IMR-90 (cell line): Measurements from ENCODE around the gene FKBP10. TPM values are rescaled to one million over a fixed set of nuclear protein-coding genes. Genes with fewer than 3 reads are reported as not detected.
A peak's percentile ranks its signal among the peaks of the same experiment; 100 is the strongest.

Source experiments
- ATAC-seq: fragments of 200-7000 bp; cut with Tn5 transposase; 2 replicates; pipeline ENCODE4 v1.9.1; 2020; ENCODE audit warnings: low read depth, mild to moderate bottlenecking, moderate library complexity
- BruUV-seq: library from RNA; stranded (reverse); fragments of 400-500 nt; replicated peaks from 2 replicates; lab custom pipeline; 2021; lab: Mats Ljungman, UMichigan
- CTCF ChIA-PET: fragments of 300-600 bp; formaldehyde crosslinking; extraction: SDS; loops from one replicate; lab custom pipeline; 2021; ENCODE audit warnings: antibody characterized with exemption; lab: Yijun Ruan, JAX
- POLR2A ChIA-PET: fragments of 300-600 bp; sonication (Branson Sonifier 250); formaldehyde crosslinking; loops from one replicate; lab custom pipeline; 2022; ENCODE audit warnings: antibody characterized with exemption; ENCODE audit not compliant: unreplicated experiment; lab: Charles Lee
- DNase-seq: peaks from one replicate; pipeline ENCODE4 v3.0.0; 2013
- H2AFZ ChIP-seq: replicated peaks from 2 replicates; pipeline ENCODE3; 2013; ENCODE audit warnings: low read length, mild to moderate bottlenecking; ENCODE audit not compliant: poor library complexity
- H2AK5ac ChIP-seq: 2 replicates; pipeline ENCODE4 v1.6.1; 2013; ENCODE audit warnings: low read depth, low read length, inconsistent platforms
- H2AK9ac ChIP-seq: replicated peaks from 2 replicates; pipeline ENCODE3; 2013; ENCODE audit warnings: mild to moderate bottlenecking, low read depth, low read length, moderate library complexity; ENCODE audit not compliant: poor library complexity
- H2BK120ac ChIP-seq: 2 replicates; pipeline ENCODE4 v1.6.1; 2013; ENCODE audit warnings: low read depth, low read length, inconsistent platforms
- H2BK15ac ChIP-seq: 3 replicates; pipeline ENCODE4 v1.6.1; 2013; ENCODE audit warnings: low read depth, low read length, inconsistent platforms
- H2BK20ac ChIP-seq: 2 replicates; pipeline ENCODE4 v1.6.1; 2013; ENCODE audit warnings: low read depth, mild to moderate bottlenecking, inconsistent platforms, low read length, moderate library complexity
- H2BK5ac ChIP-seq: 2 replicates; pipeline ENCODE4 v1.6.1; 2013; ENCODE audit warnings: mild to moderate bottlenecking, low read depth, low read length, inconsistent platforms; ENCODE audit not compliant: poor library complexity, severe bottlenecking
- H3K14ac ChIP-seq: replicated peaks from 2 replicates; pipeline ENCODE4 v1.6.1; 2013; ENCODE audit warnings: low read depth, low read length, inconsistent platforms
- H3K18ac ChIP-seq: 2 replicates; pipeline ENCODE4 v1.6.1; 2013; ENCODE audit warnings: low read depth, low read length, control low read depth
- H3K23ac ChIP-seq: 2 replicates; pipeline ENCODE4 v1.6.1; 2013; ENCODE audit warnings: low read depth, low read length, inconsistent platforms
- H3K27ac ChIP-seq: 2 replicates; pipeline ENCODE4 v1.5.1; 2013; ENCODE audit warnings: mild to moderate bottlenecking, control low read depth, low read length; ENCODE audit not compliant: insufficient read depth
- H3K27me3 ChIP-seq: 2 replicates; pipeline ENCODE4 v1.6.1; 2013; ENCODE audit warnings: low read length; ENCODE audit not compliant: control insufficient read depth, insufficient read depth
- H3K36me3 ChIP-seq: 2 replicates; pipeline ENCODE4 v1.6.1; 2013; ENCODE audit warnings: low read length, mixed read lengths; ENCODE audit not compliant: control insufficient read depth, insufficient read depth
- H3K4ac ChIP-seq: 2 replicates; pipeline ENCODE4 v1.6.1; 2013; ENCODE audit warnings: low read depth, low read length, inconsistent platforms
- H3K4me1 ChIP-seq: 2 replicates; pipeline ENCODE4 v1.6.1; 2013; ENCODE audit warnings: low read length, mixed read lengths; ENCODE audit not compliant: control insufficient read depth, insufficient read depth
- H3K4me2 ChIP-seq: 2 replicates; pipeline ENCODE4 v1.6.1; 2013; ENCODE audit warnings: low read depth, mild to moderate bottlenecking, control low read depth, low read length, moderate library complexity
- H3K4me3 ChIP-seq: 2 replicates; pipeline ENCODE4 v1.5.1; 2013; ENCODE audit warnings: low read depth, mild to moderate bottlenecking, control low read depth, low read length, moderate library complexity; ENCODE audit not compliant: insufficient read depth
- H3K56ac ChIP-seq: 2 replicates; pipeline ENCODE4 v1.6.1; 2013; ENCODE audit warnings: low read length, inconsistent platforms; ENCODE audit not compliant: insufficient read depth; ENCODE audit errors: extremely low read depth
- H3K79me1 ChIP-seq, 2 experiments: 2 replicates each; pipeline ENCODE4 v1.6.1; 2013; ENCODE audit warnings: low read length in 2 of 2, inconsistent platforms in 1 of 2, low read depth in 1 of 2
- H3K9ac ChIP-seq: 2 replicates; pipeline ENCODE4 v1.6.1; 2013; ENCODE audit warnings: low read depth, low read length, control low read depth
- H3K9me1 ChIP-seq: 2 replicates; pipeline ENCODE4 v1.6.1; 2013; ENCODE audit warnings: low read length, inconsistent platforms; ENCODE audit not compliant: insufficient read depth
- H3K9me3 ChIP-seq: 2 replicates; pipeline ENCODE4 v1.6.1; 2013; ENCODE audit warnings: low read length; ENCODE audit not compliant: control insufficient read depth, insufficient read depth
- H4K20me1 ChIP-seq: 2 replicates; pipeline ENCODE4 v1.6.1; 2013; ENCODE audit warnings: low read length, inconsistent platforms; ENCODE audit not compliant: insufficient read depth
- H4K5ac ChIP-seq: 2 replicates; pipeline ENCODE4 v1.6.1; 2013; ENCODE audit warnings: mild to moderate bottlenecking, low read depth, low read length, control low read depth
- H4K8ac ChIP-seq, 2 experiments: 2 replicates each; pipeline ENCODE4 v1.6.1; 2013; ENCODE audit warnings: low read depth in 2 of 2, low read length in 2 of 2, control low read depth in 1 of 2, inconsistent platforms in 1 of 2
- H4K91ac ChIP-seq: 2 replicates; pipeline ENCODE4 v1.6.1; 2013; ENCODE audit warnings: low read depth, low read length, inconsistent platforms; ENCODE audit not compliant: insufficient read depth
- BHLHE40 ChIP-seq: fragments of 150-350 bp; IDR thresholded peaks from 2 replicates; pipeline ENCODE4 v1.6.1; 2016; ENCODE audit warnings: mild to moderate bottlenecking, low read depth, low read length
- CEBPB ChIP-seq: IDR thresholded peaks from 2 replicates; pipeline ENCODE4 v1.6.1; 2012; ENCODE audit warnings: low read depth, low read length, improper control_type of control experiment
- CHD1 ChIP-seq: IDR thresholded peaks from 2 replicates; pipeline ENCODE4 v1.6.1; 2012; ENCODE audit warnings: low read depth, low read length, improper control_type of control experiment
- FOS ChIP-seq: fragments of 150-350 bp; IDR thresholded peaks from 2 replicates; pipeline ENCODE4 v1.6.1; 2016; ENCODE audit warnings: low read depth, low read length
- MAFK ChIP-seq: IDR thresholded peaks from 2 replicates; pipeline ENCODE4 v1.6.1; 2012; ENCODE audit warnings: low read depth, low read length, improper control_type of control experiment
- MAZ ChIP-seq: IDR thresholded peaks from 2 replicates; pipeline ENCODE4 v1.6.1; 2012; ENCODE audit warnings: low read depth, mild to moderate bottlenecking, low read length, improper control_type of control experiment, moderate library complexity, borderline replicate concordance
- MXI1 ChIP-seq: IDR thresholded peaks from 2 replicates; pipeline ENCODE4 v1.6.1; 2012; ENCODE audit warnings: low read depth, mild to moderate bottlenecking, low read length, moderate library complexity, borderline replicate concordance
- NFE2L2 ChIP-seq: fragments of 150-350 bp; IDR thresholded peaks from 2 replicates; pipeline ENCODE4 v1.6.1; 2016; ENCODE audit warnings: low read depth, mild to moderate bottlenecking, low read length
- POLR2A ChIP-seq: IDR thresholded peaks from 2 replicates; pipeline ENCODE4 v1.6.1; 2012; ENCODE audit warnings: mild to moderate bottlenecking, low read depth, low read length
- RAD21 ChIP-seq: IDR thresholded peaks from 2 replicates; pipeline ENCODE4 v1.6.1; 2012; ENCODE audit warnings: low read length, improper control_type of control experiment
- RCOR1 ChIP-seq: IDR thresholded peaks from 2 replicates; pipeline ENCODE4 v1.6.1; 2012; ENCODE audit warnings: mild to moderate bottlenecking, low read length, improper control_type of control experiment; ENCODE audit not compliant: insufficient replicate concordance
- RFX5 ChIP-seq: IDR thresholded peaks from 2 replicates; pipeline ENCODE4 v1.8.0; 2012; ENCODE audit warnings: low read depth, mild to moderate bottlenecking, low read length, moderate library complexity
- SMC3 ChIP-seq: fragments of 150-350 bp; IDR thresholded peaks from 2 replicates; pipeline ENCODE4 v1.6.1; 2016; ENCODE audit warnings: low read depth, mild to moderate bottlenecking, antibody characterized with exemption, low read length, moderate library complexity
- WGBS, 2 experiments: methylation state at CpG; one replicate each; pipeline versions ENCODE4 v1.1.5 to v1.1.7; 2013; ENCODE audit warnings: missing lambda C conversion rate in 2 of 2; ENCODE audit not compliant: insufficient read length in 1 of 2; ENCODE audit errors: extremely low coverage in 2 of 2; 5-methylcytosine and 5-hydroxymethylcytosine counted together
- dilution Hi-C: fragments of 300-500 bp; cut with HindIII; formaldehyde crosslinking; loops from one replicate; pipeline ENCODE4 v1.14.3; 2018; ENCODE audit warnings: low sequenced_read_pairs; ENCODE audit not compliant: unreplicated experiment
- in situ Hi-C: fragments of 300-500 bp; cut with MboI; formaldehyde crosslinking; loops from 3 replicates; pipeline ENCODE4 v1.14.3; 2019; ENCODE audit warnings: low sequenced_read_pairs, inconsistent platforms, mixed read lengths
- intact Hi-C: fragments of 100-400 bp; cut with micrococcal nuclease; formaldehyde crosslinking; loops from 2 replicates; pipeline ENCODE4 v1.10.0; 2022
- polyA plus RNA-seq, 3 experiments: library from polyadenylated mRNA; depleted of rRNA; stranded (reverse); fragments of >200 nt; gene quantifications; 2 replicates each; pipeline ENCODE4 v1.2.3, GENCODE V29; 2012; ENCODE audit warnings: low replicate concordance in 1 of 3
- total RNA-seq: library from RNA; depleted of rRNA; stranded (reverse); fragments of >200 nt; gene quantifications from 2 replicates; pipeline ENCODE4 v1.2.3, GENCODE V29; 2012
- TF ChIP-seq, protein P1 (sequence below): fragments of 150-350 bp; IDR thresholded peaks from 2 replicates; pipeline ENCODE4 v1.6.1; 2016; ENCODE audit warnings: low read depth, mild to moderate bottlenecking, low read length, moderate library complexity, borderline replicate concordance
- TF ChIP-seq, protein P2 (sequence below): fragments of 150-350 bp; IDR thresholded peaks from 2 replicates; pipeline ENCODE4 v1.6.1; 2017; ENCODE audit warnings: mild to moderate bottlenecking, antibody characterized with exemption, low read length, low read depth
- TF ChIP-seq, protein P3 (sequence below): conservative IDR thresholded peaks from 2 replicates; pipeline ENCODE4 v1.5.1; 2012; ENCODE audit warnings: mild to moderate bottlenecking, low read depth, low read length, improper control_type of control experiment

Gene FKBP10
- total and polyA plus RNA-seq, 2 of the 4 experiments (the other 2 are of a cell fraction): 170 to 984 TPM

DNA sequence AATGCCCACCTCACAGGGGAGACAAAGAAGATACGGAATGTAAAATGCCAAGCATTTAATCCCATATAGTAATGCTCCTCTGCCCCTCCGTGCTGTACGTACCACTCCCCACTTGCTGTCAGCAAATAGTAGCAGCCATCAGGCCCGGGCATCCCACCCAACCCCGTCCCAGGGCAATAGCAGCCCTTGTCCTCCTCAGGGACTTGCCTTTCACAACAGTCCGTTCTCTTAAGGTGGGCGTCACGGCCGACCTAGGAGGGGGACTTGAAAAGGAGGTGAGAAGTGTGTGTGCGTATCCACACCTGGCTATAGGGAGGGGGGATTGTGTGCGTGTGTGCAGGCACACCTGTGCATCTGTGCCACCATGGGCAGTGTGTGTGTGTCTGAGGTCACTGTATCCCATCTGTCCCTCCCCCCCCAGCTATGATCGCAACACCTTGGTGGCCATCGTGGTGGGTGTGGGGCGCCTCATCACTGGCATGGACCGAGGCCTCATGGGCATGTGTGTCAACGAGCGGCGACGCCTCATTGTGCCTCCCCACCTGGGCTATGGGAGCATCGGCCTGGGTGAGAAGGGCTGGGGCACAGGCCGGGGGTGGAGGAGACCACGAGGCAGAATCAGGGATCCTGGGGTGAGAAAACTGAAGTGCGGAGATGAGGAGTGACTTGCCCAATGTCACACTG is 4.0 kb downstream of the FKBP10 start:
- BruUV-seq: no TSS peak
- intact Hi-C loops: no loop called here
- Histone ChIP-seq H2BK15ac (no peak overlapping the region), H3K4ac (no peak overlapping the region), H3K4me3 (no peak overlapping the region), H3K27ac (no peak overlapping the region), H3K56ac (no peak overlapping the region), H4K5ac (no peak overlapping the region), H2BK120ac (no peak overlapping the region), H3K9me3 (no peaks in the 10 kb centered on the region), H2AK5ac (no peak overlapping the region), H2AK9ac (peak overlapping the region; percentile 72), H3K27me3 (no peaks in the 10 kb centered on the region), H2AFZ (peak overlapping the region; percentile 72), H2BK20ac (no peak overlapping the region), H3K9me1 (peaks cover 16% of the 10 kb centered on the region), H3K14ac (no peak overlapping the region), H3K4me1 (peaks cover 11% of the 10 kb centered on the region), H3K18ac (no peak overlapping the region), H3K9ac (no peak overlapping the region), H2BK5ac (no peak overlapping the region), H3K23ac (no peak overlapping the region), H3K36me3 (peaks cover 41% of the 10 kb centered on the region), H3K4me2 (no peak overlapping the region), H3K79me1 (peaks cover 17 to 85% of the 10 kb centered on the region in 2 experiments), H4K91ac (no peak overlapping the region), H4K8ac (0 out of 4 replicates have a peak overlapping the region, but pooled peaks of 1 of the 2 experiments have one; percentile 4), H4K20me1 (peaks cover 49% of the 10 kb centered on the region)
- WGBS, 2 experiments: 94% methylated on average over 9 of the region's 23 CpGs; no CpG with 5 or more reads in 1 of the 2 experiments
- in situ Hi-C loops: no loop called here
- dilution Hi-C loops: no loop called here
- no peak for DNase-seq
- CTCF ChIA-PET: no interaction called here
- no peak for TF ChIP-seq SMC3
- TF ChIP-seq RFX5: no peak
- no peak for TF ChIP-seq CEBPB
- TF ChIP-seq CHD1: no peak
- TF ChIP-seq RCOR1: no peak
- TF ChIP-seq, protein P1, sequence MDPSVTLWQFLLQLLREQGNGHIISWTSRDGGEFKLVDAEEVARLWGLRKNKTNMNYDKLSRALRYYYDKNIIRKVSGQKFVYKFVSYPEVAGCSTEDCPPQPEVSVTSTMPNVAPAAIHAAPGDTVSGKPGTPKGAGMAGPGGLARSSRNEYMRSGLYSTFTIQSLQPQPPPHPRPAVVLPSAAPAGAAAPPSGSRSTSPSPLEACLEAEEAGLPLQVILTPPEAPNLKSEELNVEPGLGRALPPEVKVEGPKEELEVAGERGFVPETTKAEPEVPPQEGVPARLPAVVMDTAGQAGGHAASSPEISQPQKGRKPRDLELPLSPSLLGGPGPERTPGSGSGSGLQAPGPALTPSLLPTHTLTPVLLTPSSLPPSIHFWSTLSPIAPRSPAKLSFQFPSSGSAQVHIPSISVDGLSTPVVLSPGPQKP: no peak
- TF ChIP-seq, protein P2, sequence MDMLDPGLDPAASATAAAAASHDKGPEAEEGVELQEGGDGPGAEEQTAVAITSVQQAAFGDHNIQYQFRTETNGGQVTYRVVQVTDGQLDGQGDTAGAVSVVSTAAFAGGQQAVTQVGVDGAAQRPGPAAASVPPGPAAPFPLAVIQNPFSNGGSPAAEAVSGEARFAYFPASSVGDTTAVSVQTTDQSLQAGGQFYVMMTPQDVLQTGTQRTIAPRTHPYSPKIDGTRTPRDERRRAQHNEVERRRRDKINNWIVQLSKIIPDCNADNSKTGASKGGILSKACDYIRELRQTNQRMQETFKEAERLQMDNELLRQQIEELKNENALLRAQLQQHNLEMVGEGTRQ: no peak
- no peak for TF ChIP-seq BHLHE40
- TF ChIP-seq MAZ: no peak
- no peak for TF ChIP-seq MAFK
- no peak for TF ChIP-seq MXI1
- TF ChIP-seq, protein P3, sequence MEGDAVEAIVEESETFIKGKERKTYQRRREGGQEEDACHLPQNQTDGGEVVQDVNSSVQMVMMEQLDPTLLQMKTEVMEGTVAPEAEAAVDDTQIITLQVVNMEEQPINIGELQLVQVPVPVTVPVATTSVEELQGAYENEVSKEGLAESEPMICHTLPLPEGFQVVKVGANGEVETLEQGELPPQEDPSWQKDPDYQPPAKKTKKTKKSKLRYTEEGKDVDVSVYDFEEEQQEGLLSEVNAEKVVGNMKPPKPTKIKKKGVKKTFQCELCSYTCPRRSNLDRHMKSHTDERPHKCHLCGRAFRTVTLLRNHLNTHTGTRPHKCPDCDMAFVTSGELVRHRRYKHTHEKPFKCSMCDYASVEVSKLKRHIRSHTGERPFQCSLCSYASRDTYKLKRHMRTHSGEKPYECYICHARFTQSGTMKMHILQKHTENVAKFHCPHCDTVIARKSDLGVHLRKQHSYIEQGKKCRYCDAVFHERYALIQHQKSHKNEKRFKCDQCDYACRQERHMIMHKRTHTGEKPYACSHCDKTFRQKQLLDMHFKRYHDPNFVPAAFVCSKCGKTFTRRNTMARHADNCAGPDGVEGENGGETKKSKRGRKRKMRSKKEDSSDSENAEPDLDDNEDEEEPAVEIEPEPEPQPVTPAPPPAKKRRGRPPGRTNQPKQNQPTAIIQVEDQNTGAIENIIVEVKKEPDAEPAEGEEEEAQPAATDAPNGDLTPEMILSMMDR: no peak
- no peak for TF ChIP-seq POLR2A
- TF ChIP-seq NFE2L2: no peak
- no peak for TF ChIP-seq RAD21
- TF ChIP-seq FOS: no peak
- ATAC-seq: no peak
- POLR2A ChIA-PET: no interaction called here
